HG02623 (cell line): Measurements from ENCODE around the gene ACAP1.

Source experiments
- ATAC-seq: cut with Tn5 transposase; IDR thresholded peaks from one replicate; pipeline ENCODE4 v1.9.1; 2021; ENCODE audit warnings: moderate library complexity; ENCODE audit not compliant: unreplicated experiment

The ACAP1 gene

DNA sequence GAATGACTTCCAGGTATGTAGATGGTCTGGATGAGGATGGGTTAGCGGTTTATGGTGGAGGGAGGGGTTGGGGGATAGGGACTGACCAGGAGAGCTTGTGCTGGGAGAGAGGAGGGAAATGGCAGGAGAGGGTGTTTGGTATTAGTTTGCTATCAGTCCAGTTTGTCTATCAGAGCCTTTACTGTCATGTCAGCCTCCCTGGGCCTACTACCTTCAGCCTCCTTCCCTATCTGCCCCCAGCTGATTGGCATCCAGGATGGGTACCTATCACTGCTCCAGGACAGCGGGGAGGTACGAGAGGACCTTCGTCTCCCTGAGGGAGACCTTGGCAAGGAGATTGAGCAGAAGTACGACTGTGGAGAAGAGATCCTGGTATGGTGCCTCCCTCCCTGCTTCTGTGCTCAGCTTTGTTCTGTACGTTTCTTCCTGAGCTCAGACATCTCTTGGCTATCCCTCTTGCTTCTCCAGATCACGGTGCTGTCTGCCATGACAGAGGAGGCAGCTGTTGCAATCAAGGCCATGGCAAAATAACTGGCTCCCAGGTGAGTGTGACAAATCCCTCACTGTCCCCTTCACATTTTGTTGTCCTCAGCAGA lies 25.1 kb upstream of the ACAP1 start:
- ATAC-seq, result no peak

DNA sequence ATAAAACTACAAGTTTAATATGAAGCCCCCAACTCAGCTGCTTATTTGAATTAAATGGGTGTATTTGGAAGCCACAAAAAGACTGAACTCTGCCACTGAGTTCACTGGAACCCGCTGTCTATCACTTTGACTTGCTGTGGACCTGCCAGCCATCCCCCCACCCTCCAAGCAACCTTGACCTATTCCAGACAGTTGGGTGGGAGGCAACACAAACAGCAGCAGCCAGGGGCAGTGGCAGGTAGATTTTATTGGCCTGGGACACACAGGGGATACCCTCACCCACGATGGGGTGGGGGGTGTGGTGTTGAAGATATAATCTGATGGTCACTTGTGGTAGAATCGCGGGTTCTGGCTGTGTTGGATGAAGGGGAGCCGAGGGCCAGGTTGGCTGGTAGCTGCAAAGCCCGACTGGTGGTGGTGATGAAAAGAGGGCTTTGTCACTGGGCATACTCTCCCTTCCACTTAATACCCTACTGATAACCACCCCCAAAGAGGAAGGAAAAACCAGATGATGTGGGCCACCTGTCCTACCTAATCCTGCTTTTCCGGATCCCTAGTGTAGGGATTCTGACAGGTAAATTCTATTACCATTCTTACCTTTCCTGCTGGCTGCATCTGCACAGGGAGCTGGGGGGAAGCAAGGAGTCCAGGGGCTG lies 23.8 kb upstream of the ACAP1 start:
- no peak for ATAC-seq

DNA sequence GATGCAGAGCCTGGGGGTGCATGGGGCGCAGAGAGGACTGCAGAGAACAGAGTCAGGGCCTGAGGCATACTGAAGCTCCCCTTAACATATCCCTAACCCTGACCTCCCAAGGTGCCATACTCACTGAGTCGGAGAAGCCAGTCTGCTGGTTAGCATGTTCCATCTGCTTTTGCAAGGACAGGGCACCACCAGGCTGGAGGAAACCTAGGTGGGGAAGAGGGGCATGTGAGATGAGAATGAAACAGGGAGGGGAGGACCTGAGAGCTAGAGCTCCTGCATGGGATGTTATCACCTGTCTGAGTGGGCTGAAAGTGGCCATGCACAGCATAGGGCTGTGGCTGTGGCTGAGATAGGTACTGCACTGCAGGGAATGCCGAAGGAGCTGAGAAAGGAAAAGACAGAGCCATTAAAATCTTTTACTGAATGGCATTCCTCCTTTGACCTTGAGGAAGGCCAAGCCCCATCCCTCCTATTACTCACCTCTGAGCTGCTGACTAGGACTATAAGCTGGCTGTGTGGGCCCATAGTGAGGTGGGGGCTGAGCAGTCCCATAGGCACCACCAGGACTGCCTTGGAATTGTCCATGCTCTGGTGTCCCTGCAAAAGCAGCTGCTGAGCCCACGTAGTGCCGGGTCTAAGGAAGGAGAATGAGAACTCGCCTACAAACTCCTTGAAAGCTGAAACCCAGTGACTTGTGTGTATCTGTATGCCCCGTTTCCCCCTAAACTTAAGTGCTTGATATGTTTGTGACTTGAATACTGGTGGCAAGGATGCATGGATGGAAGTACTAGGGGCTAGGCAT lies 23.0 kb upstream of the ACAP1 start:
- no peak for ATAC-seq

DNA sequence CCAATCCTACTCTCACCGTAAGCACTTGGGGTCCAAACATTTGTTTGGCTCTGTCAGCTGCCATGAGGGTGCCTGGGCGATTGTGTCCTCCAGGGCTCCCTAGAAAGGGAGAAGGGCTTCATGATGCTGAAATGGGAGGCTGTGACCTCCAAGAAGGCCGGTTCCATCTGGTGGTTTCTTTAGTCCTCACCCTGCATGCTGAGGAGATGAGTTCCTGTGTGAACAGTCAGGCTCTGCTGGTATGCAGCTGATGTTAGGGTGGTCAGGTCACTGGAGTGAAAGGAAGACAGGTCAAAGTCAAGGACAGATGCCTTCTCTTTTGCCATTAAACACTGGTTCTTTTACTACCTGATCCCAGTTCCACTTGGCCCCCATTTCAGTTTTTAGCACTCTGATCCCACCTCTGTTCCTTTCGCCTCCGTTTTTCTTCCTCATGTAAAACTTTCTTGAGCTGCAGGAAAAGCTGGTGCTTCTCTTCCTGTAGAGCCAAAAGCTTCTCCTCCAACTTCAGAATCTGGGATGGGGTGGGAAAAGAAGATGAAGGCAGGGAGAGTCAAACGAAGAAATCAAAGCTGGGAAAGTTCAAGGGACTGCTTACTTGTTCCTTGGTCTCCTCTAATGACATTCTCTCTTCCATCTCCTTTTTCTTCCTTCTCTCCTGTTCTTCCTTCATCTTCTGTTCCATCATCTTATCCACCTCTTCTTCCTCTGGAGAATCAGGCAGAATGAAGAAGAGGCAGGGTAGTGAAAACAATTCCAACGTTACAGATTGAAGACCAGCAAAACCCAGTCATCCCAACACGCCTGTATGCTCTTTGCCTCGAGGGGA lies 22.2 kb upstream of the ACAP1 start:
- ATAC-seq, result no peak

DNA sequence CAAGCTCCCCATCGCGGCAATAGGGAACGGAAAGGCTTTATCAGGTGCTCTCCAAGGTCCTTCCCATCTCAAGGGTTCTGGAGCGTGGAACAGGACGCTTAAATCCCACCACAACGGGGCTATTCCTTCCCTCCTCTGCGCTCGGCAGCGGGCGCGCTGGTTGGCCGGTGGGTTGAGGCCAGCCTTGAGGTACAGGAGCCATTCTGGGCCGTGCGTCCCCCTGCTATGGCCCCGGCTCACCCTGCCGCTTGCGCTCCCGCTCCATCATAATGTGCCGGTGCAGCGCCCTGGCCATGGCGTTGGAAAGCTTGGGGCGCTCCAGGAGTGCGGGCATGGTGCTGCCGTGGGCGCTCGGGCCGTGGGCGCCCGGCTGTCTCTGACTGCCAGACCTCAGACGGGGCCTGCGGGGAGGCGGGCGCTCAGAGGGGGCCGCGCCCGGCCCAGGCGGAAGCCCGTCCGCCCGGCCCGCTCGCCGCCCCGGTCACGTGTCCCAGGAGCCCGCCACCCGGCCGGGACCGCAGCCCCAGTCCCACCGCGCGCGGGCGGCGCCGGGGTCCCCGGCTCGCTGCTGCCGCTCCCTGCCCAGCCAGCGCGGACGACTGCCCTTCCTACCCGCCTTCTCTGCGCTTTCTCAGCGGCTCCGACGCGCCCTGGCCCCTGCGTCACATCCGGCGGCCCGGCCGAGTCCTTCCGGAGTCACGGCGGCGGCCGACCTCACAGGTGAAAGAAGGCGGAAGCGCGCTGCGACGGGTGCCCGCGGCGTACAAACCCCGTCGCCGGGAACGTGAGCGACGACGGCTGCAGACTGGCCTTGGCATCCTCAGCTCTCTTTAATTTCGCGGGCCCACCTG lies 21.4 kb upstream of the ACAP1 start, which contains the start of gene GPS2:
Gene GPS2 (minus strand): TSS at position 642 of the 851 bp plus-strand sequence. CDS start 308 bp downstream, at position 334.
- ATAC-seq, result peak; percentile 67

DNA sequence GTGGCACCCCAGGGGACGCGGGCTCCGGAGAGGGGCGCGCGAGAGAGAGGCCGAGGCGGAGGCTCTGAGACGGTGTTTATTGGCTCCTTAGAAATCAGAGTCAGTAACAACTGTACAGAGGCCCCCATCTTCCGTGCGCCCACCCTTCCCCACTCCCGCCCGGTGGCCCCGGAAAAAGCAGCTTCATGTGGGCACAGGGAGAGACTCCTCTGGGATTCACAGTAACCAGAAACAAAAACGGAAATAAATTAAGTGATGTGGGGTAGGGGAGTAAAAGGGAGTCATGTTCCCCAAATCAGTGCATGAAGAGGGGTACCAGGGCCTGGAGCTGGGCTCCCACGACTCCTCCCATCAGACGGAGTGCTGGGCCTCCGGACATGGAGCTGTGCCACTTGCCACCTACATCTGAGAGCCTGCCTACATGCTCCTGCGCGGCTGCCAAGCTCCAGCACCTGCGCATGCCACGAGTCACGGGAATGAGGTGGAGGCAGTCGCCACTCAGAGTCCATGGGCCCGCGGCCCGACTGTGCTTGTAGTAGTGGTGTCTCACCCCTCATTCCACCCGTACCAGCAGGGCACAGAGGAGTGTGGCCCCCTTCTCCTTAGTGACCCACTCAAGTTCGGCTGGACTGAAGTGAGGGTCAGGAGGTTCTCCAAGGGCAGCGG lies 20.6 kb upstream of the ACAP1 start:
- ATAC-seq, result peak; percentile 21

DNA sequence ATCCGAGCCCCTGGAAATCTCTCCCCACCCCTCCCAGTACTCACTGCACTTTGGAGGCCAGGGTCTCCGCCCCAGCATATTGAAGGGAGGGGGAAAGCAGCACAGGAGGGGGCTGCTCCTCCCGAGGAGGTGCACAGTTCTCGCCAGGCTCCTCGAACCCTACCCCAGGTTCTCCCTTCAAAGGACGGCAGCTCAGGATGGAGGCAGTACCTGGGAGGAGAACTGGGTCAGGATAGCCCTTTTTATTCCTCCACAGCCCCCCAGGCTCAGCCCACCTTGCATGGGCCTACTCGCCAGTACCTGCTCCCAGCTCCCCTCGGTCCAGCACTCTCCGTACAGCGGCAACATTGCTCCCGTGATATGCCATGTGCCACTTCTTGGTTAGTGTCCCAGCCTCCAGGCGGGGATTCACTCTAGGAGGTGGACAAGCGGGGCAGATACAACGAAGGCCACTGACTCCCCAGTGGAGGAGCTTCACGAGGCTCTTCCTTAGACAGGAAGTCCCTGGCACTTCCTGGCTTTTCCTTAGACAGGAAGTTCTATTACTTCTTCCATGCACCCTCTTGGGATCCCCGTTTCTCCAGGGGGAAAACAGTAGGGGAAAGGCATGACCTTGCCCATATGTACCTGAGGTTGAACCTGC lies 19.0 kb upstream of the ACAP1 start:
- no peak for ATAC-seq

DNA sequence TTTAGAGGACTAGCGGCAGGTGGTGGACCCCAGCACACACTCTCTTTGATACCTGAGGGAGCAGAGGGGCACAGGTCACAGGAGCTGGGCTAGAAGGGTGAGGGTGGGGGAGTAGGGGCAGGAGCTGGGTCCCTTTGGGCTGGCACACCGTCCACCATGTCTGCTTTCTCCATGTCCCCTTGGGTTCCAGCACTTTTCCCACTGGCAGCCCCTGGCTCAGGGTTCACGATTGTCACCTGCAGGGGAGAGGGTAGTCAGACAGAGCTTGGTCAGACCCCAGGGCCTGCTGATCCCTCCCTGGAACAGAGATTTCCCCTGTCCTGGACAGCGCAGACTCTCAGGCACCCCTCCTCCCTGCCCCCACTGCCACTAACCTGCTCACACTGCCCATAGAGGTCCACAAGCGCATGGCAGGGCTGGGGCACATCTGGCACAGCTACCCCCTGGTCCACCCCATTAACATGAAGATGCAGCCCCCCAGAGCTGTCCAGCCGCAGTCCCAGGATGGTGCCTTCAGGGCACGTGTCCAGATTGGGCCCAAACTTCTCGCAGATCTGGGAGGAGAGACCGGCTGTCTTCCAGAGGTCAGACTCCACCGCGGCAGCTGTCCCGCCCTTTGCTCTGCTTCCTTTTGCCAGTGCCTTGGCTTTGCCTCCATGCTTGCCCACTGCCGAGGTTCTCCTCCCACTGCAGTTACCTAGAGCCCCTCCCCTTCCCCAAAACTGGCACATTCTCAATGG lies 18.0 kb upstream of the ACAP1 start:
- ATAC-seq, result no peak

DNA sequence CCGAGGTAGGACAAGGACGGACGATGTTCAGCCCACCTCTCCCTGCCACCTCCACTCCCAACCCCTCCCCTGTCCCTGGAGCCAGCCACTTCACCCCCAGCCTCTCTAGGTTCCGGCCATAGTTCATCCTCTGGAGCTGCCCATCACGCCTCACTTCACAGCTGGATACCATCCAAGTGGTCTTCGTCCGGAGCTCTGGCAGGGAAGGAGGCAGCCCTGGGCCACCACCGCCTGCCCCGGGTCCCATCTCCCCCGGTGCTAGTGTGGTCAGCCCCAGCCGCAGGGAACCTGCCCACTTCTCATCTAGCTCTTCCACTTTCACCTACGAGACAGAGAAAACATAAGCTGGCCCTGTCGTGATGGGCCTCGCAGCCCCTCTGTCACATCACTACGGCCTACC lies 14.9 kb upstream of the ACAP1 start:
- no peak for ATAC-seq

DNA sequence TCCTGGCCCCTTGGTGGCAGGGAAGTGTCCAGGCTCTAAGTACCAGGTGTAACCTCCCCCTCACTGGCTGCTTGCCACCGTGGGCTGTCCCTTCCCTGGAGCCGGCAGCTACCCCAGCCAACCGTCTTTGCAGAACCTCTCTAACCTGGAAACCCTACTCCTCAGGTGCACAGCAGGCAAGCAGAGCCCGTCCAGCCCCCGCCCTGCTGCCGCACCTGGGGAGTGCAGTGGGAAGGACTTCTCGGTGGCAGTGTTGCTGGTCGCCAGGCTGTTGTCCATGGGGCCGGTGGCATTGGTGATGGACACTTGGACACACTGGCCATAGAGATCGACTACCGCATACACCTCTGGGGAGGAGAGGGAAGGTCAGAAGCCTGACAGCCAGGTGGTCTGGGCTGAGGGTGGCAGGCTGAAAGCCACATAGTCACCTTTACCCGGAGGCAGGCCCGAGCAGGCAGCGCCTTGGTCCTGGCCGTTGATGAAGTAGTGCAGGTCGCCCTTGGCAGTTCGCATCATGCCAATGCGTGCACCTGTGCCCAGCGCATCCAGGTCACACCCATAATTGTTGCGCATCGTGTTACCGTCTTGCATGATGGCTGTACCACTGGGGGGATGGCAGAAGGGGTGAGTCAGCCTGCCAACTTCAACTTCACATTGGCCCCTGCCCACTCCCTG lies 13.7 kb upstream of the ACAP1 start:
- no peak for ATAC-seq

DNA sequence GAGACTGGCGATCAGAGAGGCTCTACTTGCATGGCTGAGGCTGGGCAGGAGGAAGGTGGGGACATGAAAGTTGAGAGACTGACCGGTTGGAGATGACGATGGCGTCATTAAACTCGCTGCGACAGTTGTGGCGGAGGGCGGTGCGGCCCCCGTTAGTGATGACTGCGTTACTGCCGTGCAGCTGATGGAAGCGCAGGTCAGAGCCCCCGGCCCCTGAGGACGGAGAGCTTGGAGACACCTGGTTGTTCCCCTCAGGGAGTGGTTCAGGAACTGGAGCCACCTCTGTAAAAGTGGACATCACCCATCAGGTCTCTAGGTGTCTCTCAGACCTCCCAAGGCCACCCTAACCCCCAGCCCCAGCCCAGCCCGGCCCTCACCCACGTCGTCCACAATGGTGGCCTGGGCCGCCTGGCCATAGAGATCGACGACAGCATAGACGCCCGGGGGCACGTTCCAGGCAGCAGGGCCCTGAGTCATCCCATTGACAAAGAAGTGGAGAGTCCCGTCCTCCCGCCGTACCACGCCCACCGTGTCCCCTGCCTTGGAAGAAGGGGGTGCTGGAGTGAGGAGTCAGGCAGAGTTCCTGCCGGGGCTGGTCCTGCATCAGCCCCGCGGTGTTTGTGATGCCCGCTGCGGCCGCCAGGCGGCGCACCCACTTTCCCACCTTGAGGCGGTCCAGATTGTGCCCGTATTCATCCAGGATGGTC lies 12.4 kb upstream of the ACAP1 start:
- no peak for ATAC-seq

DNA sequence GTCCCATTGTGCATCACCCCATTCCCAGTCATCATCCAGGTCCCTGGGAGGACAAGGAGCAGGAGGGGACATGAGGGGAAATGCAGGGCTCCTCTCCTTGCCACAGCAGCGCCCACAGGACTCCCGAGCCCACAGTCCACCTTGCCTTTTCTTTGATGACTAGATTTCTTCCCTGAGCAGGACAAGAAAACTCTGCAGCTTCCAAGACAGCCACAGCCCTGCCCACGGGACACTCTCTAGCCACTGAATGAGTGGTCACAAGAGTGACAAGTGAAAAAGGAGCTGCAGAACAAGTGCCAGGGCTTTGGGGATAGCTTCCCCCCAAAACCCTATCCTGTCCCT lies 11.9 kb upstream of the ACAP1 start:
- no peak for ATAC-seq

DNA sequence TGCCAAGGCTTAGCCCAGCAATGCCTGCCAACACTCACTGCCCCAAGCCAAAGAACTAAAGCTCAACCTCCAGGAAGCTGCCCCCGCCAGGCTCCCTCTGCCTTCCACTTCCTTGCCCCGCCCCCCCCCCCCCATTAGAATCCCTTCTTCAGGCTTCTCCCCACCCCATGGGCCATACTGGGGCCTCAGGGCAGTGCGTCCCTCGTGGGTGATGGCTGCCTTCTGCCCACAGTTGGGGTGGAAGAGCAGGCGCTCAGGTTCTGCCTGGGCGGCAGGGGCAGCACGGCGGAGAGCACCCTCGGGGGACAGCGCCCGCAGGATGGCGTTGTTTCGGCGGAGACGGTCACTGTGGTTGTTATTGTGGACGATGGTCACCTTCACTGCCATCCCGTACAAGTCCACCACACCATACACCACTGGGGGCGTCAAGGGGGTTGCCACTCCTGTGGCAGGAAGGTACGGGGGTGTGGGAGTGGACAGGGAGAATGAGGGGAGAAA lies 11.2 kb upstream of the ACAP1 start:
- no peak for ATAC-seq

DNA sequence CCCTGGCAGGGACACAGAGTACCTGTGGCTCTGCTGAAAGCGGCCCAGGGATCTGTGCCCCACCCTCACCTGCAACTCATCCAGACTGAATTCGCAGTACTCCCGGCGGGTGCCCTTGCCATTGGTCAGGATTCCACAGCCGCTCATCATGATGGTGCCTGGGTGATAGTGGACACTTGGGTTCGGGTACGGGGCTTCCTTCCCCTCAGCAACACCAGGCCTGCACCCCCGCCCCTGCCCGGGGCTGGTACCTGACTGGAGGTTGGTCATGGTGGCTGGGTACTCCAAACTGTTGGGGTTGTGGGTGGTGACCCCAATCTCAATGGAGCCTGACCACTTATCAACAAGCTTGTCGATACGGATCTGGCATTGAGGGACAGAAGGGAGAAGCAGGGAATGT lies 10.1 kb upstream of the ACAP1 start:
- ATAC-seq, result no peak

DNA sequence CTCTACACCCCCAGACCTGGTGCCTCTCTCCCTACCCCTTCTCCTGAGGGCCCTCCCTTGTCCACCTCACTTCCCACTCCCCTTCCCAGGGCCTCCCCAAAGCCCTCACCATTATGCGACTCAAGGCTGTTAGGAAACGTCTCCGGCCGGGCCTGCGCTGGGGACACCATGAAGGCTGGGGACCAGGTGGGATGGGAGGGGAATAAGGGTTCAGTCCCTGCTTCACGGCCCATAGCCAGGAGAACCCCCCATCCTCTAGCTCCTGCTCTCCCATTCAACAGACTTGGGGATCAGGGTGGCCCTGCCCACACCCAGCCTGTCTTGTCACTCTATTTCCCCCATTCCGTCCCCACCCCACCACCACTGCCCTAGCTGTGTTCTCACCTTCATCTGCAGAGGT lies 9.3 kb upstream of the ACAP1 start:
- ATAC-seq, result no peak

DNA sequence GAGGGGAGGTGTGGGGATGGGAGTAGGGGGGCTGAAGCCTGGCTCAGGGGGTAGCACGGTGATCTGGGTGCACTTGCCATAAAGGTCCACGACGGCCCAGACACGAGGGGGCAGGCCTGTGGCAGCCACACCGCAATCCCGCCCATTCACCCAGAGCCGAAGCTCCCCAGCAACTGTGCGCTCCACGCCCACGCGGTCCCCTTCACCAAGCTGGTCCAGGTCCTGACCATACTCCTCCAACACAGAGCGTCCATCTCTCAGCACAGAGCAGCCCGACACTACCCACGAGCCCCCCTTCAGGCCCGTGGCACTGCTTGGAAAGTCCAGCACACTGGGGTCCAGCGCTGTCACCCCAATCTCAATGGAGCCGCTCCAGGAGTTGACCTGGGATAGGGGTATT lies 8.8 kb upstream of the ACAP1 start:
- ATAC-seq, result no peak

DNA sequence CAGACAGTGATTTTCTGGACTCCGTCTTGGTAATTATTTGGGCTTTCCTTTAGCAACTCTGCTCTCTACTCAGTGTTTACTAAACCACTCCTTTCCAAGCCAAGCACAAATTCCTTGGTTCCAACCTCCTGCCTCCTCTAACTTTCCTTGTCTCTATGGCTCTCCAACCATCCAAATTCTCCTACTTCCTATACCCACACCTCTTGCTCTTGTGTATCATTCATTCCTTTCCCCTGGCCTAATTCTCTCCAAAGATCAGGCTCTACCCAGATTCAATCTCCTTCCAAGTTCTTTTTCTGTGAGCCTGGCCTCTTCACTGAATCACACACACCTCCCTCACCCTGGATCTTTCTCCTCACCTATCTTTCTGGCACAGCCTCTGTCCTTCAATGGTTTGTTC lies 8.3 kb upstream of the ACAP1 start:
- ATAC-seq, result no peak
